Limb (tissue), 2 donors: ENCODE data around the gene TASP1.
"Not testable (repeated sequence)": the region's sequence is repeated elsewhere in the genome, so short reads cannot be mapped to it uniquely, and the experiment has no call there.

Source experiments
- DNase-seq, 2 donors: peaks; one replicate each; pipeline ENCODE4 v3.0.0-alpha.2; 2016; ENCODE audit errors: extremely low spot score in 2 of 2

Gene TASP1

DNA sequence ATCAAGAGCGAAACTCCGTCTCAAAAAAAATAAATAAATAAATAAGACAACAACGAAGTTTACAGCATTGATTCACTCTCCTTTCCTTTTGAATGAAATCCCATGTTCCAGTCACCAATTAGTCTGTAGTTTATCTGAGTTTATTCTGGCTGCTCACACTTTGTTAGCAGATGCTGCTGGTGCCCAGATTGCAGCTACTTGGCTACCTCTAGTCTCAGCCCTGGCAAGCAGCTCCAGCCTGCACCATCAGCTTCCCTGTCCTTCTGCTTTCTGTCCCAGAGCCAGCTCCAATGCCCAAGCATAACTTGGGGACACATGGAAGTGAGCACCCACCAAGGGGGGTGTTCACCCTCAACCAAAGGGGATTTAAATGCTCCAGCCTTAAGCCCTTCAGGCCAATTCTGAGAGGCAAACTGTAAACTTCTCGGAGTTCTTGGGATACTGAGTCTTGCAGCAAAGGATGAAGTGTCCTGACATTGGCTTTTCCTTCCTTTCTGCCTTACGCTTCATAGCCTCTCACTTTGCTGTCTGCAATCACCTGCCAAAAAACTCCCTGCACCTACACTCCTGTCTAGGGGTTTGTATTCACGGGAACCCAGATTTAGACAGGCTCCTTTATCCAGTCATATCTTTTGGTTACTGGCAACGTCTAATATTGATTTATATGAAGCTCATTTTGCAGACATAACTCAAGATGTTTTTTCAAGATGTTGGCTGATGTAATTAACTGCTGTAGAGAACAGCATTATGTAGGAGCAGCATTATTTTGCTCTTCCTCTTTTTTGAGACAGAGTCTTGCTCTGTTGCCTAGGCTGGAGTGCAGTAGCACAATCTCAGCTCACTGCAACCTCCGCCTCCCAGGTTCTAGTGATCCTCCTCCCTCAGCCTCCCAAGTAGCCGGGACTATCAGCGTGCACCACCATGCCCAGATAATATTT, 9.8 kb upstream of the TASP1 start:
- DNase-seq: no peak

- no peak for DNase-seq
Measured at GRCh38 chr20:13644010-13644409, 5.3 kb upstream of the TASP1 start.

DNA sequence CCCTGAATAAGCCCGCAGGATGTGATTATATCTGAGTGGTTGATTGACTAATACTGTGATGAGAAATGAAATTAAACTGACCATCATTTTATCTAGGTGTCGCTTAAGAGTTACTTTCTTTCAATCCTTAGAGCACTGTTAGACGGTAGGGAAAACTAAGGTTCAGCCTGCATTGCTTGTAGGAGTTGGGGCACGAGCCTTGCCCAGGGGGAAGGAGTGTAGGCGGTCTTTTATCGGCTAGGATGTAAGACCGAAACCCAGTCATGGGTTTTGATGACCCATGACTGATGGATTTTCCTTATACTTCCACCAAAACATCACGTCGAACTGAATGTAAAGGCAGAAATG, 392 bp upstream of the TASP1 start:
- peak in 1 of 2 donors; percentile 27 for DNase-seq

DNA sequence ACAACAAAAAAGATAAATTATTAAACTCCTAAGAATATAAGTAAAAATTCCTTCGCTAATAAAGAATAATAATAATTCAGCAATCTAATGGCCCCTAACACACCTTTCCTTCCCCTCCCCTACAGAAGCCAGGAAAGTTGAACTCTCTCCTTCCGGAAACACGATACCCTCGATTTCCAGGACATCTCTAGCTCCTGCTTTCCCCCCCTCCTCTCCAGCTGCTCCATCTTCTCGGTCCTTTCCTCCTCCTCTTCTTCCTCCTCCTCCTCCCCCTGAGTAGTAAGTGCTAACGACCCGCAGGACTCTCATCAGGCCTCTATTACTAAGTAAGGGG, 603 bp downstream of the TASP1 start:
- DNase-seq: no peak

DNA sequence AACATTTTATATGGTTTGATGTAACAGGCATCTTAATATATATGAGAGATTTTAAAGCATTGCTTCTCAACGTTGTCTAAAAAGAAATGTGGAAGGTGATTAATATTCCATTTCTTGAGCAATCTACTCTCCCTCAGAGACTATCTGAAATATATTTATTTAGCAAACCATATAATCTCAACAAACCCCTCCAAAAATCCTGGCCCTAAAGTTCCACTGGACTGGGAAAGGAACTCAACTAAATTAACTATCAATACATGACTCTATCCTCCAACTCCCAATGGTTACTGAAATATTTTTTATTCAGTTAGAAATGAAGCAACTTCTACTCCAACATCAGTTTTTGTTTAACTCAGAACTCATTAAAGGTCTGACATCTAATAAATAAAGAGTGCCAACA, 6.3 kb downstream of the TASP1 start:
- no peak for DNase-seq

GRCh38 chr20:13627525-13627924, 11.2 kb downstream of the TASP1 start:
- not testable (repeated sequence) for DNase-seq

DNA sequence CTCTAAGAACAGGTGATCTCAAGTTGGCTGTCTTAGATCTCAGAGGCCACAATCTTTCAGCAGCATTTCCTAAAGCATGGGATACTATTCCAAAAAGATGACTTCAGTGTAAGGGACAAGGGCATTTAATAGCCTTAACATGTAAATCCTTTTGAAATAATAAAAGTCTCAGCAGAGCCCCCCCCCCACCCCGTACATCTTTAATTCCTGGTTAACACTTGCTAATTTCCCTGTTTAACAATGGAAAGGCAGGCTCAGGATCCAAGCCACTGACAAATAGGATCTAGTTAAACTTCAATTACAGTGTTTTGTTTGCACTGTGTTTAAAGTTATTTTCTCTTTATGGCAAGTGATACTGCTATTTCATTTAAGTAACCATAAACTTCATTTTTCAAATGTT, 12.0 kb downstream of the TASP1 start:
- no peak for DNase-seq

- no peak for DNase-seq
Measured at GRCh38 chr20:13625304-13625979, 13.3 kb downstream of the TASP1 start.

- not testable (repeated sequence) for DNase-seq
Measured at GRCh38 chr20:13619415-13619814, 19.3 kb downstream of the TASP1 start.

DNA sequence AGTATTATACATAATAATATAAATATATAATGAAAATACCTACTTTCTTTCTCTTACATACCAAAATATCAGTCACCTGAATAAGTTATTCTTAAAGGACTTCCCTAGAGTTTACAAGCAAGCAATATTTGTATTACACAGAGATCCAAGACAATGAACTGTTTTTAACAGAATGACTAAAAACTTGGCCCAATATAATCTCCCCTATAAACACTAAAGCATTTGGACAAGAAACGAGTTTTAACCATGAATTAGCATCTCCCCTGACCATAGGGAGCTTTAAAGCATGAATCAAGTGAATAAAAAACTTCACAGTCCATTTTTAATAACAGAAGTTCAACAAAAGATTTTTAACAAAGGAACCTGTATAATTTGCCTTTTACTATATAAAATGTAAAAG, 20.3 kb downstream of the TASP1 start:
- not testable (repeated sequence) for DNase-seq

- not testable (repeated sequence) for DNase-seq
Measured at GRCh38 chr20:13617585-13617984, 21.1 kb downstream of the TASP1 start.

- DNase-seq: not testable (repeated sequence)
Measured at GRCh38 chr20:13616713-13617112, 22.0 kb downstream of the TASP1 start.

- peak in 1 of 2 donors; percentile 40 for DNase-seq
Measured at GRCh38 chr20:13613917-13614316, 24.8 kb downstream of the TASP1 start.

DNA sequence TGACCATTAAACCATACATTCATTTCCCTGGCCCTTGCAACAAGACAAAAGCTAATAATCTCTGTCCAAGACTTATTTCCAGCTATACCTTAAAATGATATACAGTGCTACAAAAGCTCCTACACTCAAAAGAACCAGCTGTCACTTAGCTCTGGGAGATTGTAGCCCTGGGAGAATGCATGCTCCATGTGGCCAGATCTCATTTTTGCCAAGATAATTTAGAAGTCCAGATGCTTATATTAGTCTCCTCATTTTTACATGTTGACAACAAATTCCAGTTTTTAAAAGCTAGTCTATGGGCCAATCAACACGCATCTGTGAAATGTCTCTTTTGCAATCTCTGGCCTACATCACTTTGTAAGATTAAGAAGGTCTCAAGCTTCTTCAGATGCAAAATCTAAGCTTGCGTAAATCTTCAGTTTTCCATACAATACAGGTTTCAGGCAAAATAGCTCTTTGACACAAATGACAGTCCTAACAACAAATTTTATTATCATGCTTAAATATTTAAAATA, 27.1 kb downstream of the TASP1 start:
- no peak for DNase-seq

DNA sequence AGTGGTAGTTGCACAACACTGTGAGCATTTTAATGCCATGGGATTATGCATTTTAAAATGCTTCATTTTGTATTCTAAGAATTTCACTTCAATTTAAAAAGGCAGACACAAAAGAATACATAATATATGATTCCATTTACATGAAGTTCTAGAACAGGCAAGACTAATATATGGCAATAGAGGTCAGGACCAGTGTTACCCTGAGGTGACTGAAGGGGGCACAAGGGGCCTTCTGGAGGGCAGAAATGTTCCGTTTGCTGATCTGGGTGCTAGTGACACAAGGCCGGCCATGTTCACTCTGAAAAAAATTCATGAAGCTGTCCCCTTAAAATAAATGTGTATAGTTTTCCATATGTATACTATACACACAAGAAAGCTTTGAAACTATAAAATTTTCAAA, 28.5 kb downstream of the TASP1 start:
- no peak for DNase-seq

DNA sequence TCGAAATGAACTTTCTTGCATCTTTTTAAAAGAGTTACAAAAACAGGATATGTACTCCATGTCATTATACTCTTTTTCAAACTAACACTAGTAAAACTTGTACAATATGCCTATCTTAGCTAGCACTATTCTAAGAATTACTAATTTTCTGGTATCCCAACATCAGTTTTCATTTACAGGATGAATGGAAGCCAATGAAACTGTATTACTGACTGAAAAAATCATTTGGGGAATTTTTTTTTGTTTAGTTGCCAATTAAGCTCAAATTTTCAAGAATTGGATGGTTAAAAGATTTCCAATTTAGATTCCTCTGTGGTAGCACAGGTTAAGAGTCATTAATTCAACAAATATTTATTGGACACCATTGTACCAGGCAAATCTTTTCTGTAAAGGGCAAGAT, 30.7 kb downstream of the TASP1 start:
- no peak for DNase-seq

DNA sequence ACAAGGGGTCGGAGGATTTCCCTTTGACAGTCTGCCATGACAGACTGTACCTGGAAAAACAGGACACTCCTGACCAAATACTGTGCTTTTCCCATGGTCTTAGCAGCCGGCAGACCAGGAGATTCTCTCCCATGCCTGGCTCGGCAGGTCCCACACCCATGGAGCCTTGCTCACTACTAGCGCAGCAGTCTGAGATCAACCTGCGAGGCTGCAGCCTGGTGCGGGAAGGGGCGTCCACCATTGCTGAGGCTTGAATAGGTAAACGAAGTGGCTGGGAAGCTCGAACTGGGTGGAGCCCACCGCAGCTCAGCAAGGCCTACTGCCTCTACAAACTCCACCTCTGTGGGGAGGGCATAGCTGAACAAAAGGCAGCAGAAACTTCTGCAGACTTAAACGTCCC, 45.3 kb downstream of the TASP1 start:
- not testable (repeated sequence) for DNase-seq

DNA sequence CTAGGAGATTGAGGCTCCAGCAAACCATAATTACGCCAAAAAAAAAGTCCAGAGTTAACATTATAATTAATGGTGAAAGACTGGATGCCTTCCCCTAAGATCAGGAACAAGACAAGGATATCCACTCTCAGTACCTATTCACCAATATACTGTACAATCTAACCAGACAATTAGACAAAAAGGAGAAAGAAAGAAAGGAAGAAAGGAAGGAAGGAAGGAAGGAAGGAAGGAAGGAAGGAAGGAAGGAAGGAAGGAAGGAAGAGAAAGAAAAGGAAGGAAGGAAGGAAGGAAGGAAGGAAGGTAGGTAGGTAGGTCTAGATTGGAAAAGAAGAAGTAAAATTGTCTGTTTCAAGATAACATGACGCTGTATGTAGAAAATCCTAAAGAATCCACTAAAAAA, 50.7 kb downstream of the TASP1 start:
- no peak for DNase-seq

- no peak for DNase-seq
Measured at GRCh38 chr20:13587370-13587769, 51.4 kb downstream of the TASP1 start.

DNA sequence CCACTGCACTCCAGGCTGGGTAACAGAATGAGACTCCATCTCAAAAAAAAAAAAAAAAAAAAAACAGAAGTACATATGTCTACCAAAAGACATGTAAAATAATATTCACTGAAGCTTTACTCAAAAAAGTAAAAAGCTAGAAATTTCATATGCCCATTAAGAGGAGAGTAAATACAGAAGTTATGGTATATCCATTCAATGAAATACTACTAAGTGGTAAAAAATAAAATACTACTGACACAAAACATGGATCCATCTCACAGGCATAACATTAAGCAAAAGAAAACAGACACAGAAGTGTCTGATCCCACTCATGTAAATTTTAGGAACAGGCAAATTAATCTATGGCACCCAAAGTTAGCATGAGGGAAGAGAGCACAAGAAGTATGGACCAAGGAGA, 52.6 kb downstream of the TASP1 start:
- no peak for DNase-seq

DNA sequence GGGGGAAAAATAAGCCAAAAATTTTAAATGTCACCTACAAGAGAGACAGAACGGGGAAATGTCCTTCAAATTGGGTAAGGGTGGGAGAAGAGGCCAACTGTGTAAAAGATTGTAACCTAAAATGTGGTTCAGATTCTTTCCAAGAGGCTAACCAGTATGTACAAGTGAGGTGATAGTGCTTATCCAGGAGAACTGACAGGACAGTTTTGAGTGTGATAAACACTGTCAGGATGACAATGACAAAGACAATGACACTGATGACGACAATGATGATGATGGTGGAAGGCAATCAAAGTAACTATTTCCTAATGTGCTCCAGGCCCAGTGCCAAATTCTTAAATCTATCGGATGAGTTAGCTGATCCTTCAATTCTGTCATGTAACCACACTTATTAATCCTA, 57.3 kb downstream of the TASP1 start:
- DNase-seq: no peak

DNA sequence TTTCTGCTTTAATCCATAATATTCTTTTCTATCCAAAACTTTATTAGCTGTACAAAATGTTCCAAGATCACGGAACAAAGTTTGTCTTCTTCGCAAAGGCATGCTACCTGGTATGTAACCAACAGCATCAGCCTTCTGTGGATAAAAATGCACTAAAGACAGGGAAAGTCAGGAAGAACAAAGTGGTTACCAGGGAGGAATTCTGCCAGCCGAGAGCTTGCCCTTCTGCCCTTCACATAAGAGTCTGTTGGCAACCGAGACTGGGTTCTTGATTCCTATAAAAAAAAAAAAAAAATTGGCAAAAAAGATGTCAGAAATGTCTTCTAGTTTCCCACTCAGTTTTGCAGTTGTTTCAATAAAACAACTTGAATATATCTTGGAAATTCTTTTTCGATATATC, 58.0 kb downstream of the TASP1 start:
- no peak for DNase-seq

GRCh38 chr20:13574071-13574470, 64.7 kb downstream of the TASP1 start:
- no peak for DNase-seq
